Renal pelvis (tissue), 4 donors: ENCODE data around the gene IFT20. TPM values are rescaled to one million over a fixed set of nuclear protein-coding genes. Genes with fewer than 3 reads are reported as not detected.
A peak's percentile ranks its signal among the peaks of the same experiment; 100 is the strongest.
"Not testable (repeated sequence)": the region's sequence is repeated elsewhere in the genome, so short reads cannot be mapped to it uniquely, and the experiment has no call there.

Experiments used
- DNase-seq: peaks from one replicate; pipeline ENCODE4 v3.0.0-alpha.2; 2013
- polyA plus RNA-seq, 3 donors: library from polyadenylated mRNA; unstranded; fragments of 120-200 nt; gene quantifications; one replicate each; pipeline ENCODE4 v1.2.1, GENCODE V29; 2013; ENCODE audit not compliant: insufficient read length in 3 of 3

The IFT20 gene
- polyA plus RNA-seq, 3 donors, result 50.6 to 58.9 (median 54.0) TPM

DNA sequence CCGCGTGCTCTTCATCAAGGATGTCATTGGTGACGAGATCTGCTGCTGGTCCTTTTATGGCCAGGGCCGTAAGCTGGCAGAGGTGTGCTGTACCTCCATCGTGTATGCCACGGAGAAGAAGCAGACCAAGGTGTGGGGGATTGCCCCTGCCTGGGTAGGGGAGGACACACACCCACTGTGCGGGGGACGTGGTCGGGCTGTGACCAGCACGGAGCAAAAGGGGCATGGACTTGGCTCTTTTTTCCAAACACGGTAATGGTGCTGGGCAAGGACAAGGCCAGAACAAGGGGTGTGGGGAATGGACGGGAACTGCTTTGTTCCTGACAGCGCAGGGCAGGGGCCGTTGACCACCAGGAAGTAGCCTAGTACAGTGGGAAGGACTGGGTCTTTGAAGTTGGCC, 7.0 kb upstream of the IFT20 start:
- DNase-seq, result no peak

- DNase-seq, result no peak
These were observed 6.2 kb upstream of the IFT20 start for GRCh38 chr17:28341516-28341915.

DNA sequence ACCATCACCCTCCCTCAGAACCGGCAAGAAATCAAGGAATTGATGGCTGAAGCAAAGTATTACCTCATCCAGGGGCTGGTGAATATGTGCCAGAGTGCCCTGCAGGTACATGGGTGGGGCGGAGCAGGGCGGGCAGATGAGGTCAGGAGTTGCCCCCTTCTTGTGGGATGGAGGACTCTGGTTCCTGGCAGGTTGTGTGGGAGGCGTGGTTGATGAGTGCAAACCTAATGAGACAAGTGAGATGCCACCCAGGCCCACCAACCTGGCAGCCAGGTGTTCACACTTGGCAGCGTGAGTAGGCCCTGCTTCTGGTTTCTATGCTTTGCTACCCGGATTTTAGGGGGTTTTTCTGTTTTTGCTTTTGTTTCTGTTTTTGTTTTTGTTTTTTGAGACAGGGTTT, 5.1 kb upstream of the IFT20 start:
- DNase-seq, result no peak

- no peak for DNase-seq
These were observed 4.2 kb upstream of the IFT20 start for GRCh38 chr17:28339431-28339830.

- DNase-seq, result not testable (repeated sequence)
These were observed 3.5 kb upstream of the IFT20 start for GRCh38 chr17:28338769-28339212.

DNA sequence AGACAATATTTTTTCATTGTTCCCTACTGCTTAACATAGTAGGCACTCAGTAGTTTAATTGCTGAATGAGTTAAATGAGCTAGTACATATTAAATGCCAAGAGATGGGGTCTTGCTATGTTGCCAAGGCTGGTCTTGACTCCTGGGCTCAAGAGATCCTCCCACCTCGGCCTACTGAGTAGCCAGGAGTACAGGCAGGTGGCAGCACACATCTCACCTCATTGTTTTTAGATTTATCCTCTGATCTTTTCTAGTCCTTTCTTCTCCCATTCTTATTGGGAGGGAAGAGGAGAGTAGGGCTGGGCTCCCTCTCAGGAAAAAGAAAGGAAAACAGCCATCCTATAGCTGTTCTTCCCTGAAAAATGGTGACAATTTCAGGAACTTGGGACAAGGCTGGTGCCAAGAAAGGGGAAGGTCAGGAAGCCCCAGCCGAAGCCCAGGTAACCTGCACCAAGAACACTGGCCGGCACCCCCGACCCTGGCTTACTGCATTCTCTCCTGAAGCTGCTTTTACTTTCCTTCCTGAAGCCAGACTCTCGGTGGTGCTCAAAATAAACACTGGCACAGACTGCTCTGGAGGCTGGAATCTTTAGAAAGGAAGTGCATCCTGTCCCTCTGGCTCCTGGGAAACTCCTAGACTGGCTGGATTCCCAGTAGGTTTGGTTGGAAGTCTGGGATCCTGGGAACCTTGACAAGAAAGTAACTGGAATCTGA, 2.9 kb upstream of the IFT20 start:
- DNase-seq, result no peak

- peak; percentile 89 for DNase-seq
These were observed 943 bp upstream of the IFT20 start for GRCh38 chr17:28335959-28336871.

DNA sequence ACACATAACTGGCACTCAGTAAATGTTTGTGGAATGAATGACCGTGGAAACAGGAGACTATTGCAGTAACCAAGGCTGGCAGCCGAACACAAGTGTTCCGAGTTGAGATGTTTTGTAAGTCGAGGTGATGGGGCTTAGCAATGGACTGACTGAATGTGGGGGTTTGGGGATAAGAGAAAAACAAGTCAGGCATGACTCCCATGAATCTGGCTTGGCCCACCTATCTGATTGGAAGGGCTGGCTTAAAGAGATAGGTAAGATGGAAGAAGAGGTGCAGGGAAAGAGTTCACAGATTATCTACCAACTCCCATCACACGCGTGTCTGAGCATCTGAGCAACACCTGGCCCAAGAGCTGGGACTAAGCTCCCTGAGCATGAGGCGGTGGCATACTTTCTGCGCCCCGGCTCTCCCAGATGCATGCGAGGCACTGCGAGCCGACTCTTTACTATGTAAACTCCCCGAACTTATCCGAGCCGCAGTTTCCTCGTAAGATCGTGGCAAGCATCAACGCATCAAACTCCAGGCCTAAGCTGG, 539 bp downstream of the IFT20 start:
- no peak for DNase-seq

GRCh38 chr17:28334171-28334570, 1.1 kb downstream of the IFT20 start:
- DNase-seq, result no peak

GRCh38 chr17:28333083-28333746, 2.1 kb downstream of the IFT20 start:
- DNase-seq, result no peak

DNA sequence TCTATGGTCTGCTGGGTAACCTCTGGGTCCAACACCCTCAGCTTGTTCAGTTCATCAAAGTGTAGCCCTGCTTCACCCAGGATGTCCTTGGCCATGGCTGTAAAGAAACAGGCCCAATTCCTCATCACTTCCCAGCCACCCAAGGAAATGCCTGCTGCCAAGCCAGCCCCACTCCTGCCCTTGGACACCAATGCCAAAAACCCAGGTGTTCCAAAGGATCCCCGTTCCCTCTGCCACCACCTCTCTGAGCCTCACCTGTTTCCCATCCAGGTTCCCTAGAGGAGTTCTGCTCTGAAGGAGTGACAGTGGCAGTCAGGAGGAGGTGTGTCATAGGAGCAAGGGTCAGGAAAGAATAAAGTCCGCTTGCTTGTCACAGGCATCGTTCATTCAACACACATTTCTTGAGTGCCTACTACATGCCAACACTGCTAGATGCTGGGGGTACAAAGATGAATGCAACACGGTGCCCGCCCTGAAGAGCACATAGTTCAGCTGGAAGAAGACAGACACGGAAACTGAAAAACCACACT, 3.3 kb downstream of the IFT20 start:
- no peak for DNase-seq

- no peak for DNase-seq
These were observed 4.6 kb downstream of the IFT20 start for GRCh38 chr17:28330671-28331070.

- no peak for DNase-seq
These were observed 6.9 kb downstream of the IFT20 start for GRCh38 chr17:28328325-28328724.

DNA sequence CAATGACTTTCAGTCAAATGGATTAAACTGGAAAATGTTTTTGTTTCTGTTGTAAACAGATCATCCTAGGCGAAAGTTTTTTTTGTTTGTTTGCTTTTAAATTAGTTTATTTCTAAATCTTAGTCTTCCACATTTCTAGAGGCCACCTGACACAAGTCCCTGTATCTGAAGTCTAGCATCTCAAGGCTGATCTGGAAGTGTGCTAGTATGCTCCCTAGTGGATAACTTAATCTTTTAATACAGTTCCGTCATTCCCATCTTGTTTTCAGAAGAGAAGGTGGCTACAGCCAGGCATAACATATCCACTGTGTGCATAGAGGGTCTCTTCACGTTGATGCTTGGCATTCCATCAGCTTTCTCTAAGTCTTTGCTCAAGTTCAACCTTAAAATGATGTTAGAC, 7.6 kb downstream of the IFT20 start:
- DNase-seq, result no peak

DNA sequence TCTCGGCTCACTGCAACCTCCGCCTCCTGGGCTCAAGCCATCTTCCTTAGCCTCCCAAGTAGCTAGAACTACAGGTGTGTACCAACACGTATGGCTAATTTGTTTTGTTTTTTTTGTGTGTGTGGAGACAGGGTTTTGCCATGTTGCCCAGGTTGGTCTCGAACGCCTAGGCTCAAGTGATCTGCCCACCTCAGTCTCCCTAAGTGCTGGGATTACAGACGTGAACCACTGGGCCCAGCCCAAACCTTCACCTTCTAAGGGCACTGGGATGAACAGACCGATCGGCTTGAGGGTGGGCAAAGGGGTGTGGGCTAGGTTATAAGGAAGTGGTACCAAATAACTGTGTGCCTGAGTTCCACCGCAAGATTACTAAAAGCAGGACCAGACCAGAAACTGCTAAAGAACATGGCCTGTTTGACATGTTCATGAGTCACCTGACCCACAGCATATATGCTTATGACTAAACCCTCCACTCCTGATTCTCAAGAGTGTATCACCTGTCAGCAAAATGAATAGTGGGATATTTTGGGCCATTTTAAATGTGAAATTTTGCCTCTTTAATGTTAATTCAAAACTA, 8.2 kb downstream of the IFT20 start:
- DNase-seq, result no peak

DNA sequence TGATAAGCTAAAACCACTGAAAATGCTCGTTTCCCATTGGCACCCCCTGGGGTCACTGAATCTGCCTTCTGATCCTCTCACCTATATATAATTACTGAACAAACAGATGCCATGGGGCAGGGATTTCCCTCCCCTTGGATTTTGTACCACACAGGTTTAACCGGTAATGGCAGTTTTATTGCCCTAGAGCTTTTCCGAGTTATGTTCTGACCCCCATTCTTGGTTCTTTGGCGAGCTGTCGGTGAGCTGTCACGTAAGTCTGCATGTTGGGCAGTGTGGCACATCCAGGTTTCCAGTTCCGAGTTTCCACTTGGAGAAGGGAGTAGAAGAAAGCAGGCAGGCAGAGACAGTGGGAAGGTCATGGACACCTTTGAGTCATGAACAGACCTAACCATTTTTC, 9.2 kb downstream of the IFT20 start:
- DNase-seq, result no peak

GRCh38 chr17:28325211-28325610, 10.1 kb downstream of the IFT20 start:
- DNase-seq, result no peak

DNA sequence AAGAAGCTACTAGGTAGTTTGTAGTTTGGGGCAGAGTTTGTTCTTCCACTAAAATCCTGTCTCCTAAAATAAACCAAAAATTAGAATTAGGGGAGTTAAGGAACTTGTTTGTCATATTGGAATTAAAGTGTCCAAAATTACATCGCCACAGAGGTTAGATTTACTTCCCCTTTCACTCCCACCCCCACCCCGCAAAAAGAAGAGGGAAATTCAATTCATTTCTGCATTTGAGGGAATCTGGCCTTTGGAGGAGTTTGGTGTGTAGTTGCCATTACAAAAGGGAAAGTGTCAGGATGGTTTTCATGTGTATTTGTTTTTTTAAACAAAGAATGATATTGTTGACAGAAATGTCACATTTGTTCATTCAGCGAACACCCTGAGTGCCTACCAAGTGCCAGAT, 10.5 kb downstream of the IFT20 start:
- no peak for DNase-seq

GRCh38 chr17:28324267-28324745, 11.0 kb downstream of the IFT20 start:
- DNase-seq, result no peak

DNA sequence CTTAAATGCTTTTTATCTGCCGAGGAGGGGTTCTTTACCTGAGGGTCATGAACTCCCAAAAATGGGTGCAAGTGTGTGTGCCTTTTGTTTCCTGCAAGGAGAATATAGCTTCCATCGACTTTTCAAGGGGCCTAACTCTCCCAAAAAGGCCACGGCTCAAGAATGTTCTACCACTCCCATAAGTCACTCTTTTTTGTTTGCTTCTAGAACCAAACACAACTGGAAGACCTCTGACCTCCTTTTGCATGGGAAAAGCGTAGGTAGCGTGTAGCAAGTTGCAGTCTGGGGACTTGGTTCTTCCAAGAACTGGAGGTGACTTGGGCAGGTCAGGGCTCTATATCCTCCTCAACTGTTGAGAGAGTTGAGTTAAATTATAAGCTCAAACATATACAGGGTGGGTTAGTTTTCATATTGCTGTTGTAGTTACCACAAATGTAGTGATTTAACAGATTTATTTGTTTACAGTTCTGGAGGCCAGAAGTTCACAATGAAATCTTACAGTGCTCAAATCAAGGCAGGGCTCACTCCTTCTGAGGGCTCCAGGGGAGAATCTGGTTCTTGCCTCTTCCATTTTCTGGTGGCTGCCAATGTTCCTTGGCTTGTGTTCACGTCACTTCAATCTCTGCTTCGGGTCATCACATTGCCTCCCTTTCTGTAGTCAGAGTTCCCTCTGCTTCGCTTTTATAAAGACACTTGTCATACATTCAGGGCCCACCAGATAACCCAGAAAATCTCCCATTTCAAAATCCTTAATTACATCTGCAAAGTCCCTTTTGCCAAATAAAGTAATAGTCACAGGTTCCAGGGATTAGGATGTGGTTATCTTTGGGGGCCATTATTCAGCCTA, 14.8 kb downstream of the IFT20 start:
- DNase-seq, result no peak

DNA sequence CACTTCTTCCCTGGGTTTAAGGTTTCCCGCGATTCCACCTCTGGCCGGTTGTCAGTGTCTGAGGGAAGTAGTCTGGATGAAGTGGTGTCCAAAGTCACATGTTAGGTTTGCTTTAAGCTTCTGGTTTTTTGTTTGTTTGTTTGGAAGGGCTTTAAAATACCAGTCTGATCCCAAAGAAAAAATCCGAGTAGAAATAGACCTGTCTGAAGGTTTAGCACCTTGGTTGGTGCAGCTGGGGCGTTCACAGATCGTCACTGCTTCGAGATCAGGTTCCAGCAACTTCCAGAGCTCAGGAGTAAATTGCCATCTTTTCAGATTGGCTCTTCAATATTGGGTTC, 15.7 kb downstream of the IFT20 start:
- DNase-seq, result no peak
